ENCODE data around the gene TNFAIP8L1.

The TNFAIP8L1 gene

GRCh38 chr19:4682417-4683200 lies 43.3 kb downstream of the TNFAIP8L1 start:
- no peak for DNase-seq

- DNase-seq, result no peak
Measured at GRCh38 chr19:4684312-4685095, 45.2 kb downstream of the TNFAIP8L1 start.

DNA sequence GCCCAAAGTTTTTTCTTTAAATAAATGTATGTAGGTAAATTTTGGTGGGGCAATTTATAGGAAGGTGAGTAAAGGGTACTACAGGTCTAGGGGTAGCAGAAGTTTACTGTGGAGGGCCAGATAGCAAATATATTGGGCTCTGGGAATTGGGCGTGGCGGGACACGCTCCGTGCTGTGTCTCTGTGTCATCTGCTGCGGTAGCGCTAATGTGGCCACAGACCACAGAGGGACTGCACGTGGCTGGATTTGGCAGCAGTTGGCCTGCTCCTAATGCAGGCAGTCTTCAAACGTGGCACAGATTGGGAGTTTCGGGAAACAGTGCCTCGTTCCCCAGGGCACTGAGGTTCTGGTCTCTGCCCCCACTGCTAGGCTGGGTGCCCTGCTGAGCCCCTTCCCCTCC lies 47.4 kb downstream of the TNFAIP8L1 start:
- no peak for DNase-seq

DNA sequence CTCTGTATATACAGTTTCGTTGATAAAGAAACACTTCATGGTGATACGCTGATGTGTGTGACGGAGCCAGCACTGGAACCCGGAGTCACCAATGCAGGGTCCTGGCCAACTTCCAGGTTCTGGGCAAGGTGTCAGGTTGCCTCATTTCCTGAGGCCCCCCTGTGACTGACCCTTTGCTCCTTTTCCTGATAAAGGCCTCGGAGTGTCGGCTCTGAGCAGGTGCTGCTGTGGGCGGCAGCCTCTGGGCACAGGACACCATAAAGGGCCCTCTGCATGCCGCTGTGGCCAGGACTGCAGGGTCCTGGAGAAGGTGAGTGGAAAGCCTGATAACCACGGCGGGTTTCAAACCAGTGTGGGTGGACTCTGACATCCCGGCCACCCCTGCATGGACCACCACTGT lies 48.1 kb downstream of the TNFAIP8L1 start:
- DNase-seq, result peak; percentile 56

- no peak for DNase-seq
Measured at GRCh38 chr19:4688587-4688986, 49.3 kb downstream of the TNFAIP8L1 start.

DNA sequence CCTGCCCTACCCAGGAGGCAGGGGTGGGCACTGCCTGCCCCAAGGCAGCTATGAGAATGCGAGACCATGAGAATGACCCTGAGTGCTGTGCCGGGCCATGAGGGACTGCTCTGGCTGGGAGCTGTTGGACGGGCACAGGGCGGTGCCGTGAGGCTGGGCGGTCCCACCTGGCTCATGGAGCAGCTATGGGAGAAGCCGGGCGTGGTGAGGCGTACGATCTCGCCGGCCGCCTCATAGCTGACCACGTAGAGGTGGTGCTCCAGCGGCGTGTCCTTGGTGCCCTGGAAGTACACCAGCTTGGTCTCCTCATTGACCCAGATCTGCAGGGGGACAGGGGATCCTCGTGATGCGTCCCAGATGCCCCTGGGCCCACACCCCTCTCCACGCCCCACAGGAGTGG lies 50.1 kb downstream of the TNFAIP8L1 start:
- DNase-seq, result no peak

DNA sequence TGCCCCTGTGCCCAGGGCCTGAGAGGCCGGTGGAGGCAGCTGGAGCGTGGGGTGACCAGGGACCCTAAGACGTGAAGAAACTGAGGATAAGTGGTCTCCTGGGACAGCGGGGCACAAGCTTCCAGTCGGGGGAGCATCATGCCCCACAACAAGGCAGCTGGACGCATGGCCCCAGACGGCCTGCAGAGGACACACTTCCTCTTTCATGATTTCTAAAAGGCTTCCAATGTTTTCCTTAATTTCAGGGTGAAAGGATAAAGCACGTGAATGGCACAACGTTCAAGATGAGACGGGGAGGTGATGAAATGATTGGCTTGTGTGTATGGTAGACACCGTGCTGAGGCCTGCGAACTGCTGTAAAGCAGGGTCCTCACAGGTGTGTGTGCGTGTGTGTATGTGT lies 51.0 kb downstream of the TNFAIP8L1 start:
- no peak for DNase-seq

DNA sequence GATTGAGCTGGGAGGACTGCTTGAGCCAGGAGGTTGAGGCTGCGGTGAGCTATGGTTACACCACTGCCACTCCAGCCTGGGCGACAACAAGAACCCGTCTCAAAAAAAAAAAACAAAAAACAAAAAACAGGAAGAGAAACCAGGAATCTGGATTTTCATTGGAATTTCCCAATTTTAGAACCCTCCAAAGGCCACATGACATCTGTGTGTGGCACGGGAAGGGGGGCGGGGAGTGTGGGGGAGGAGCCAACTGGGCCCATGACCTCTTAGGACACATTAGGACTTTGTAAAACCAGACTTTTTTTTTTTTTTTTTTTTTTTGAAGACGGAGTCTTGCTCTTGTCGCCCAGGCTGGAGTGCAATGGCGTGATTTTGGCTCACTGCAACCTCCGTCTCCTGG lies 52.1 kb downstream of the TNFAIP8L1 start:
- DNase-seq, result no peak

DNA sequence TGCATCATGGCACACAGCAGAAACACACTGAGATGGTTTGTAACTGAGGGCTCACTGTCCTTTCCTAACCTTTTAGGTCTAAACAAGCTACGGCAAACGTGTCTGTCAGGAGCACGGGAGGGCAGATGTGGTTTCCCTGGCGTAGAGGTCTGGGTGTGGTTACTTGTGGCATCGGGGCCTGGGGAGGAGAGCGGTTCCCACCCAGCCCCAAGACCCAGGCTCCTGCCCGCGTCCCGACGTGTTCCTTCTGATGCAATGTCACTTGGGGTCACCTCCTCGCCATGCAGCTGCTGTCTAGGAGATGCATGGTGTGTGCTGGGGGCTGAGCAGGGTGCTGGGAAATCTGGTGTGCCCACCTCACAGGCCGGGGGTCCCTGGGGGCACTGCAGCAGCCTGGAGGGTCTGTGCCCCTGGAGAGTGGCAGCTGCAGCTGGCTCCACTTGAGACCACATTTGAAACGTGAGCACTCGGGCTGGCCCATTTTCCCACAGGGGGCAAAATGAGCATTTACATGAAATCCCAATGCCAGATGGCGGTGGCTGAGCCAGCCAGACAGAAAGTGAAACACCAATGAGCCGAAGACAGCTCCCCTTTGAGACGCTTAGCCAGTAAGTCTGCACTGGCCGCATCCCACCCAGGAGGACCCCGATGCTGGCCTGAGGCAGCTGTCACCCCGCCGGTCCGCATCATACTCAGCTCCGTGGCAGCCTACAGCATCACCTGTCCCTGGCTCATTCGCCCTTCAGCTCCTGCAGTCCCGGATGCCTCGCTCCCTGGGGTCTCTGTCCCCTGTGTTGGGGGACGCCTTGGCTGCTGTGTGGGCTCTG lies 53.1 kb downstream of the TNFAIP8L1 start:
- no peak for DNase-seq

- DNase-seq, result no peak
Measured at GRCh38 chr19:4693078-4693350, 53.7 kb downstream of the TNFAIP8L1 start.

DNA sequence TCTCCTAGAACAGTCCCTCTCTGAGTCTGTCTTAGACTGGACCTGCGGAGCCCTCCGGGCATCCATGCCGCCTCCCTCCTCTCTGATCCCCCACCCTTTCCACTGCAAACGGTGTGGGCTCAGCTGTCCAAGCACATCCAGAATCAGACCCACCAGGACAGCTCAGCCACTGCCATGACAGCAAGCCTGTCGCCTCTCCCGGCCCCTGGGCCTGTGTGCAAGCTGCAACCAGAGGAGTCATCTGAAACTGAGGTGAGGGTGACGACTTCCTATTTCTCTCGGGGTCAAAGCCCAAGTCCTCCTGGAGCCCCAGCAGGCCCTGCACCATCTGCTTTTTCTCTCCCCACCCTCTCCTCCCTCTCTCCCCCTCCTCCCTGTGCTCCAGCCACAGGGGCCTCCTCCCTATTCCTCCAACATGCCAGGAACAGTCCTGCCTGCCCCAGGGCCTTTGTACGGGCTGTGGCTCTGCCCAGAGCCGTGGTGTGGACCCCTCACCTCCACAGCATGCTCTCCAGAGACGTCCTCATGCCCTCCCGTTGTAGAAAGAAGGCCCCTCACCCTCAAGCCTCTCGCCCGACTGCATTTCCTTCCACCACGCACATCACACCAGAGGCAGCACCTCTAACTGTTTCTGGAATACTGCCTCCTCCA lies 54.3 kb downstream of the TNFAIP8L1 start:
- no peak for DNase-seq

DNA sequence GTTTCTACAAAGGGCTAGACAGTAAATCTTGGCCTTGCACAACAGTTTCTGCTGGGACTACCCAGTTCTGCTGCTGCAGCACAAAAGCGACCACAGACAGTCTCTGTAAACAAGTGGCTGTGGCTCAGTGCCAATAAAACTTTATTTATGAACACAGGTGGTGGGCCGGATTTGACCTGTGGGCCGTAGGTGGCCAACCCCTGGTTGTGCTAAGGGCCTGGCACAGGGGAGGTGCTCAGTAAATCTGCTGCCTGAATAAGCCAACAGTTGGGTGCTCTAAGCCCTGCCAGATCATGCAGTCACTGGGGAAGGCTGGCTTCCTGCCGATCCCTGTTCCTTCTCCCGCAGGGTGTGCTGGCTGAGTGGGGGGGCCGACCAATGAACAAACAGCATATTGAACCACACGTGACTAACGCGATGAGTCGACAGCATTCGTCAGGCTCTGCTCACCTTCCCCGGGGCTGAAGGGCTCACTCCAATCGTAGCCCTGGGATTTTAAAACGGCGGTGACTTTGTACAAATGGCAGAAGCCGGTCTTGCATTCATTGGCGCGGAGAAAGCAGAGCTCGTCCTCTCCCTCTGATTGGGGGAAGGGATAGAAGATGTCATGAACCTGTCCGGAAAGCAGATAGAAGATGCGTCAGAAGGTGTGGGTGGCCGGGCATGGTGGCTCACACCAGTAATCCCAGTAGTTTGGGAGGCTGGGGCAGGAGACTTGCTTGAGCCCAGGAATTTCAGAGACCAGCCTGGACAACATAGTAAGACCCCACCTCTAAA lies 55.1 kb downstream of the TNFAIP8L1 start:
- DNase-seq, result peak; percentile 98

DNA sequence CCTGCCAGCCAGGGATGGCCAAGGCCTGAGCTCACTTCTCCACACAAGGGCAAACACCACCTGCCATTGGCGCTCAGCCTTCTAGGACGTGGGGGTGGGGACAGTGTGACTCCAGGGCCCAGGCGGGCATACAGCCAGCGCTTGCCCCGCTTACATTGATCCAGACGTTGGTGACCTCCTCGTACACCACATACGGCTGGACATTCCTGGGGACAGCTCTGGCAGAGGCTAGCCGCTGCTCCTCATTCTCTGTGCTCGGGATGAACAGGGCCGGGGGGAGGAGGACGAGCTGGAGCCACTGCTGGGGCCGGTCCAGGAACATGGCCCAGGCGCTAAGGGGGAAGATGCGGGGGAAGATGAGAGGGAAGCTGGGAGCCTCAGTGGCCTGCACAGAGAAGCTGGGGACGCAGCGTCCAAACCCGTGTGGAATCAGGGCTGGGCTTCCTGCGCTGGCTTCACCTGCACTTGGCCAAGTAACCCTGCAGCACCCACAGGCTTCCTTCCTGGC lies 56.0 kb downstream of the TNFAIP8L1 start:
- DNase-seq, result peak; percentile 63

- no peak for DNase-seq
Measured at GRCh38 chr19:4697304-4697703, 58.0 kb downstream of the TNFAIP8L1 start.

DNA sequence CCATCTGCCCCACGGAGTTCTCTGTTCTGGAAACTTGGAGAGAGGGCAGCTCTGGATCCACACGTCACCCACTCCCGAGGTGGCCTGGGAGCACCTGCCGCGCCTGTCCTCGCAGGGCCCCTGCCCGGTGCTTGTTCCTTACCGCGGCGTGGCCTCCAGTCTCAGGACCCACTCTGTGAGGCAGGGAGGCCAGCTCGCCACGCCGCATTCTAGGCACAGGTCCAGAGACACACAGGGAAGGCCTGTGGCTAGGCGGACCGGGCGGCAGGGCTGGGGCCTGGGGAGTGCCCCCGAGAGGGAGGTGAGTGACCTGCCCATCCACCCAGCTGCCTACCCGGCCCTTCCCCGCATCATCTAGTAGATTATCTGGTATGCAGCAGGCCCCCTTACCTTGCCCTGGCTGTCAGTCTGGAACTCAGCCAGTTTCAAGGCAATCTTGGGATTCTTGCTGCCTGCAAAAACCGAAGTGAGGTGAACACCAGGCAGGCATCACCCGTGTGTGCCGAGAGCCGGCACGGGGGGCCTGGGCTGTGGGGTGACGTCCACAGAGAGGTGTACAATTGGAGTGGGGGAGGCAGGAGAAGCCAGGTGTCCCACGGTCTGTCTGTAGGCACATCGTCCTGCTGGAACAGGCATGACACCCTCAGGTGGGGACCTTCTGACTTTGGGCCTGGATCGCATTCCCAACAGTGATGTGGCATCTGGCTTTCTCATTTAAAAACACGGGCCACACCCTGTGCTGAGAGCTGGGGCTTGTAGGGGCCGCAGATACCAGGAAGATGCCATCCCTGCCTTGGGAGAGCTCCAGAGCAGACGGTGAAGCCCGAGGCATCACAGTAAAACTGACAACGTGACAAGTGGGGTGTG lies 60.7 kb downstream of the TNFAIP8L1 start:
- no peak for DNase-seq

DNA sequence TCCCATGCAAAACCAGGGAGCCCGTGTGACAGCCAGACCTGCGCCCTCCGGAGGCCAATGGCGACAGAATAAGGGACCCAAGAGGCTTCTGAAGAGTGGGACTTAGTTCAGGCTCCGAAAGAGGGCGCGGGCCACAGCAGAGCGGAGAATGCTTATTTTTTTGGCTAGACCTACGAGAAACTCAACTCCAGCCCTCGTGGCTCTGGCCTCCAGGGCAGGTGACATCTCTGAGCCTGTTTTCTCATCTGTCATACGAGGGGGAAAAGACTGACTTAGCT lies 61.3 kb downstream of the TNFAIP8L1 start:
- no peak for DNase-seq

DNA sequence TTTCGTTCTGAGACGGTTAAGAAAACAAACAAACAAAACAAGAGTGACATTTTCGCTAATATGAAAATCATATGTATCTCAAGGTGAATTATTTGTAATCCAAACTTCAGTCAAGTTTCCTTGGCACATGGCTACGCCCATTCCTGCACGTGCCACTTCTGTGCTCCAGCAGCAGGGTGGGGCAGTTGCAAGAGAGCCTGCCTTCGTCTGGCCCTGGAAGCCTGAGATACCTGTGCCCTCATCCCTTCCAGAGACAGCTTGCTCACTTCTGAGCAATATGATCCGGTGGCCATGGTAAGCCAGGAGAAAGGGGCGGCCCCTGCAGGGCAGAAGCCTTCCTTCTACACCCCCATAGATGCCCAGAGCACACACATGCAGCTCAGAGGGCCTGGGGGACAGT lies 62.2 kb downstream of the TNFAIP8L1 start:
- no peak for DNase-seq

- no peak for DNase-seq
Measured at GRCh38 chr19:4702764-4703163, 63.4 kb downstream of the TNFAIP8L1 start.

DNA sequence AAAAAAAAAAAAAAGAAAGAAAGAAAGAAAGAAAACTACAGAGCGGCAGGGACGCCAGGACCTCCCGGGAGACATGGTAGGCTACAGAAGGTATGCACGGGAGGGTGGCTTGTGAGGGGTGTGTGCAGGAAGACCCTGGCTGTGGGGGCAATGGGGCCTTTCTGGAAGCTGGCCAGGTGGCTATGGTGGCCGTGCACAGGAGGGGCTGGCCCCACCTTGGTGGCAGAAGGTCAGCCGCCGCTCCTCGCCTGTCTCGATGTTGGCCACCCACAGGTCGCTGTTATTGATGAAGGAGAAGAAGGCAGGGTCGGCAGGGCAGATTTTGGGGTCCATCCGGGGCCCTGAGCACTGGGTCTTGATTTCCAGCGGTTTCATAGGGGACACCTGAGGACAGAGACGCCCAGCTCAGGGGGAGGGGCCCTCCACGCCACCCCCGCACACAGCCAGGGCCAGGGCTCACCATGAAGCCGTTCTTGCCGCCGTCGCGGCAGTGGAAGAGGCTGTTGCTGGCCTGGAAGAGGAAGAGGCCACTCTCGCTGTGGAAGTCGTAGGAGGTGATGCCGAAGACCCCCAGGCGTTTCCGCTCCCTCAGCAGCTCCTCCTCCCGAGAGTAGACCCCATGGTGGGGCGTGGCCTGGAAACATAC lies 64.5 kb downstream of the TNFAIP8L1 start:
- DNase-seq, result no peak

DNA sequence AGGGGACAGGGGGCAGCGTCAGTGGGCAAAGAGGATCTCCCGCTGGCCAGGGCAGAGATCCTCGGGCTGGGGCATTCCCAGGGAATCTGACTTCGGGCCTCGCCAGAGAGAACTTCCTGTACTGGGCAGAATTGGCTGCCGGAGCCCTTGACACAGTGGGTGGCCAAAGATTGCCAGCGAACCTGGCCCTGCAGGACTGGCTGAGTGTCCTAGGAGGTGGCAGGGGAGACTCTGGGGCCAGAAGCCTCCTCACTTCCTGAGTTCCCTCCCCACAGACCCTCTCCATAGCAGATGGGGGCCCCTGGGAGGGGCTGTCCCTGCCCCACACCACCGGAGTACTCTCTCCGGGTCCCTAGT lies 65.0 kb downstream of the TNFAIP8L1 start:
- no peak for DNase-seq
